T follicular helper cell (primary cell): Measurements from ENCODE around the gene AGPAT3.

Experiments used
- DNase-seq: peaks from one replicate; pipeline ENCODE4 v3.0.0-alpha.2; 2020; ENCODE audit warnings: low read depth

Gene AGPAT3

DNA sequence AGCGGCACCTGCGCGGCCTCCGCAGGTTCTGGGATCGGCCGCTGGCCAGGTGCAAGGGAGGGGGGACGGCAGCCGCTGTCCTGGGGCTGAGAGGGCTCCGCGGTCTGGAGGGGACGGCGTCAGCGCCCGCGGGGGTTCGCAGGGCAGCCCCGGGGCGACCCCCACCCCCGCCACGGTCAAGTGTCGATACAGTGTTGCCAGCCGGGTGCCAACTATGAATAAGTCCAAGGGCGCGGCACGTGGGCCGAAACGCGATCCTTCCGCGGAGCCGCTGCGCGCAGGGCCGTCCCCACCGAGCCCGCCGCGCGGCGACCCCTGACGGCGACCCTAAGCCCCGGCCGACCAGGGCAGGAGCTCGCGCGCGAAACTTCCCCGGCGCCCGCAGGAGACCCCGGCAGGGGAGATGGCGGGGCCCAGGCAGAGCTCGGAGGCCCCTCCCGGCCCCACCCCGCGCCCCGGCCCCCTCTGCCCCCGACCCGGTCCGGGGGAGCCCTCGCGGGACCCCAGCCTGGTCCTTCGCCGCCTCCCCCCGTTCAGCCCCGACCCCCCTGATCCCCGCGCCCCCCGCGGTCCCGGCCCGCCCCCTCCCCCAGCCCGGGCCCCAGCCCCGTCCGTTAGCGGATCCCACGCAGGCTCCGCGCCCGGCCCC lies 586 bp upstream of the AGPAT3 start:
- DNase-seq: no peak

DNA sequence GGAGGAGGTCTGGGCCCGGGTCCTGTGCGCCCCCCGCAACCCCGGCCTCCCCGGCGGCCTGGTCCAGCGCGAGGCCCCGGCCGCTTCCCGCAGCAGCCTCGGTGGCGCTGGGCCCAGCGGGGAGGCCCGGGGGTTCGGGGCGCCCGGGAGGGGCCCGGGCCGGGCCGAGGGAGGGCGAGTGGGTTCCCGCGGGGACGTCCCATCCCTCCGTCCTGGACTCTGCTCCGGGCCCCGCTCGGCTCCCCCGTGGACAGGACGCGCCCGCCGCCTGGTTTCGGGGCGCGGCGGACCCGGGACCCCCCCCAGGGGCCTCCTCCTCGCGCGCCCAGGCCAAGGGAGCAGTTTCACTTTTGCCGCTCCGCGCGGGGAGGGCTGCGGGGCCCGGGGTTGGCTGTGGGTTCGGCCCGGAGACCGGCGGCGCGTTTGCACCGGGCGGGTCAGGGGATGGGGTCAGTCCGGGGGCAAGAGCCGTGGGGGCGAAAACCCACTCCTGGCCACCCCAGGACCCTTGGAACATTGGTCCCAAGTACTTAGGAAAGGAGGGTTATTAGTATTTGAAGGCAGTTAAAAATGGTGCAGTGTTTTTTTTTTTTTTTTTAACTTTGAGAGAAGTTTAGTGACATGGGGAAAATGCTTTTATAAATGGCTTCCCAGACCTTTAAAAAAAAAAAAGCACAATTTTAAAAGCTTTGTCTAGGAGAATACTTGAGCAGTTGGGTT lies 677 bp downstream of the AGPAT3 start:
- DNase-seq: peak; percentile 34

DNA sequence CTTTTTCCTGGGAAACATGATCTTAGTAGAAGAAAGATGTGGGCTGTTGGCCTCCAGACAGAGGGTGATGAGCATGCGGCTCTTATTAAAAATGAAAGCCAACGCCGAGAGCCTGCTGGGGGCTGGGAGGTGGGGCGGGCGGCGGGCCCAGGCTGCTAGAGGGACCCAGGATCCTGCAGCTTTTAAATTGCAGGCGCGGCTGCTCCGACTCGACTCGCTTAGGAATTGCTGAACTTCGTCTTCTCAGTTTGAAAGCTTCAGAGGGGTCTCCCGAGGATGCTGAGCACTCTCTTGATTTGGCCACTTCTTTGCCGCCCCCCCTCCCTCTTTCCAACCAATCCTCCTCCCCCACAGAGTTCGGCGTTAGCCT lies 1.2 kb downstream of the AGPAT3 start:
- no peak for DNase-seq

DNA sequence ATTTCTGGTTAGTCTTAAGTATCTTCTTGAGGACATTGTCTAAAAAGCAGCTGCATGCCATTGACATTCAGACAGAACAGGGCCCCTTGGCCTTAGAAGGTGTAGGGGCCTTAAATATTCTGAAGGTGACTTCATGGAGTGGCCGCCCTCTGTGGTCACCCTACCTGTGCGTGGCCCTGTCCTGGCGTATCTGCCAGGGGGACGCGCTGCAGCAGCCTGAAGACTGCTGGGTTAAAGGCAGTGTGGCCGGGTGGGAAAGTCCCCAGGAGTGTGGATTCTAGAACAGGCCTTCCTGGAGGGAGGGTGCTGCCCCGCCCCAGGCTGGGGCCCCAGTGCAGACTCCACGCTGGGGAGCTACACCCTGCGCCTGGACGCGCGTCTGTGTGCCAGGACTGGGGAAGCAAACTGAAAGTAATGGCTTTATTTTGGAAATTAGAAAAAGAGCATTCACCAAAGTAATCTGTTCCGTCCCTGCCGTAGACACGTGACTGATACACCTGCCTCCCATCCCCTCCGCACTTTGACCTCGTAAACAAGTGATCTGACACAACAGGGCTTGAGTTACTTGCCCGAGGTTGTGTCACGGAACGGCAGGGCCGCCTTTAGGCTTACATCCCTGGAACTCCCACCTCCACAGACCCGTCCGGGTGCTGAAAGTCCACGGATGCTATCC lies 1.8 kb downstream of the AGPAT3 start:
- peak; percentile 43 for DNase-seq

DNA sequence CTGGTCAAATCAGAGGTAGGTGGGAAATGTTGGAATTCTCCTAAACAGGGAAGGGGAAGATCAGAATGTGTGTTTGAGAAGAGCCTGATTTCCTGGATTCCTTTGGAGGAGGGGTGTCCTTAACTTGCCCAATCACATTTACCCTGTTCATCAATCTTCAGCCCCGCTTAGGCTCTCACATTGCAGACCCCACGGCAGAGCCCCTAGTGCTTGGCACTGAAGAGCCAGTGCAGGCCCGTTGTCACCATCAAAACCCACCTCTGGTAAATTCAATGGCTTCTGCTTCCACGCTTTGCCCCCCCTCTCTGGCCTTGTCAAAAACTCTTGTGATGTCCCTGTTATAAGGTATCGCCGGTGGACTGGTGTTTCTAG lies 2.3 kb downstream of the AGPAT3 start:
- DNase-seq: no peak

DNA sequence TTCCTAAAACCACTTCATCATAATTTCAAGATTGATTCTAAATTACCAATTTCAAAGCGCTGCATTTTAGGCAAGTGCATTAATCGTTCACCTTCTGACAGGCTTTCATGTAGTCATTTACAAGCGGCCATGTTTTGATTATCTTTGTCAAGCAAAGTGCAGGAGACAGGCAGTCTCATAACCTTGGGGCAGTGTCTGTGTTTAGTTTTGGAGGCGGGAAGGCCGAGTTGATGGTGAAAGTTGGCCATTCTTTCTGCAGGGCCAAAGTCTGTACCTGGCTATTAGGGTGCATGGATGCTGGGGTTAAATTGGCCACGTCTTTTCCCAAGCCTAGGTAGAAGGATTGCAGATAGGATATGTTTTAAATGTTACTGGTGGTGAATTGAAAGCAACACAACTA lies 2.9 kb downstream of the AGPAT3 start:
- DNase-seq: no peak

DNA sequence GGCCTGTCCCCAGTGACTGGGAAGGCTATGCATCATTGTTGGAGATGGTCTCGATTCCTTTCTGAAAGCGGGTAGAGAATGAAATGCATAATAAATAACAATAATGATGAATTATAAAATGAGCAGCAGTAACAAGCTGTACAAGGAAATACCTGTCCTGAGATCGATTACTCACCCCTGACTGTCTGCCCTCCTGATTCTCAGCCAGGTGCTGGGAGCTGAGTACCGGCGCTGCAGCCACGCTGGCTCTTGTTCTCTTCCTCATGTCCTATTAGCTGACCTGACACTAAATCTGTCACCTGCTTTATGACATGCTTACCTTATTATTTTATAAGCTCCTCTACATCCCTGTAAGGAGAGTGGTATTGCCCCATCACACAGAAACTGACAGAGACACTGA lies 3.4 kb downstream of the AGPAT3 start:
- no peak for DNase-seq

DNA sequence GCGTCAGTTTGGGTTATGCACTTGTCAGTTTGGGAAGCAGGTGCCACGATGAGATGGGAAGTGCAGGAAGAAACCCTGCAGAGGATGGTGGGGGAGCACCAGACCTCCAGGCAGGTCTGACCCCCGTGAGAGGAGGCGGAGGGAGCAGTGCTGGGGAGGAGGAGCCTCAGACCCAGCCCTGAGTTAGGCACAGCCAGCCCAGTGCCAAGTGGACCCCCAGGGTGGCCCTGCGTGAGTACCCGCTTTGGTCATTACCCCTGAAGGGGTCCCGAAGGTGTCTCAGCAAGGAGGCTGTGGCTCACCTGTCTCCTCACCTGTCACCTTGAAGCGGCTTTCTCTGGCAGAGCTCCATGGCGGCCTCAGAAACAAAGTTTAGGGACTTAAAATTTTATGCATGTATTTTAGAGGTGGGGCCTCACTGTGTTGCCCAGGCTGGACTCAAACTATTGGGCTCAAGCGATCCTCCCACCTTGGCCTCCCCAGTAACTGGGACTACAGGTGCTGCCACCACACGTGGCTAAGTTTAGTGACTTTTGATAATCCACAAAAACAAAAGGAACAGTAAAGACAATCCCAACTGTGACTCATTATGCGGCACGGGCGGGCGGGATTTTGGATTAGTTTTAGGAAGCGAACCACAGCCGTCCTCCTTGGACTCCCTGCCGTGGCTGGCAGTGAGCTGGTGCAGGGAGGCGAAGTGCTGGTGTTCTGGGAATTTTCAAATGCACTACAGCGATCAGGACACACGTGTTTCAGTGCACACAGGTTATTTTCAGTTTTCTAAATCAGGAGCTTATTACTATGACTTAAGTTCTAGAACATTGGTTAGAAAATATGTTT lies 4.7 kb downstream of the AGPAT3 start:
- no peak for DNase-seq

DNA sequence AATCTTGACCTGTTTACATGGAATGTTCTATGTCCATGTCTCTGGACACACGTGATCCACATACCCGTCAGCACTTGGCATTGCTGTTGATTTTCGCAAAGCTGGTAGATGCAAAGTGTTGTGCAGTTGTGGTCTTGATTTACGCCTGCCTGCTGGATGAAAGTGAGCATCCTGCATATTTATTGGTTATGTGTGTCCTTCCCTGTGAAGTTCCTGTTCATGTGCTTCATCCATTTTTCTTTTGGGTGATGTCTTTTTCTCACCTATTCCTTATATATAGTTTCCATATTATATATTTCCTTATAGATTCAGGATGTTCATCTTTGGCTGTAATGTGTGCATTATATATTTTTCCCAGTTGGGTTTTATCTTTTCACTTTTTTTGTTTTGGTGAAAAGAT lies 6.5 kb downstream of the AGPAT3 start:
- no peak for DNase-seq

DNA sequence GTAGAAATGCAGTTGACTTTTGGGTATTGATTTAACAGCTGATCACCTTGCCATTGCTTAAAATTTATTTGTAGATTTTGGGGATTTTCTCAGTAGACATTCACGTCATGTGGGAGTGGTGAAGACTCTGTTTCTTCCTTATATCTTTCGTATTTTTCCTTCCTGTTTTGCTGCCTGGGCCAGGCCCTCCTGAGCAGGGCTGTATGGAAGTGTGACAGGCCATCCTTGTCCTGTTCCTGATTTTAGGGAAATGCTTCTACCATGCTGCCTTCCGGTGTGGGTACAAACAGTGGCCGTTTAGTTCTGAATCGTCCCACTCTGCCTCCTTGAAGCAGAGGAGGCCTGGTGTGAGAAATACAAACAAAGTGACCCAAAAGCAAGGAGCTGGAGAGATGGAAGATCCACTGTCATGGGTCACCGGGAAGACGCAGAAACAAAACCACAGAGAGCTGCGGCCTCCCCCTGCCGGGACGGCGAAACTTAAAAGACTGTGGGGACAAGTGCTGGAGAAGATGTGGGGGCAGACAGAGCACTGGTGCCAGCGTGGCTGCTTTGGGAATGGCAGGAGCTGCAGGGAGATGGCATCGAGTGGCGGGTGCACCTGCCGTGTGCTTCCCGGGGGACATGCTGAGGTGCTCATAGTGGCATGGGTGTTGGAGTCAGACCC lies 7.6 kb downstream of the AGPAT3 start:
- DNase-seq: no peak

DNA sequence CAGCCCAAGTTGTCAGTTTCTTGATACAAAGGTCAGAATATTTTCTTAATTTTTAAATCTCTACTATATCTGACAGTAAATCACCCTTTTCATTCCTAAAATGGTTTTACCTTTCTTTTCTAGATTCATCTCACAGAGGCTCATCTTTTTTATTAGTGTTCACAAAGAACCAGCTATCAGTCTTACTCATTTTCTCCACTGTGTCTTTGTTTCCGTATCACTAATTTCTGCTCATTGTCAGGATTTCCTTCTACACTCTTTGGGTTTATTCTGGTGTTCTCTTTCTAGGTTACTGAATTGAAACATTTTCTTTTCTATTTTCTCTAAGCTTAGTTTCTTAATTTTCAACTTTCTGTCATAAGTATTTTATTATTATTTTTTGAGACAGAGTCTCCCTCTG lies 8.7 kb downstream of the AGPAT3 start:
- no peak for DNase-seq

DNA sequence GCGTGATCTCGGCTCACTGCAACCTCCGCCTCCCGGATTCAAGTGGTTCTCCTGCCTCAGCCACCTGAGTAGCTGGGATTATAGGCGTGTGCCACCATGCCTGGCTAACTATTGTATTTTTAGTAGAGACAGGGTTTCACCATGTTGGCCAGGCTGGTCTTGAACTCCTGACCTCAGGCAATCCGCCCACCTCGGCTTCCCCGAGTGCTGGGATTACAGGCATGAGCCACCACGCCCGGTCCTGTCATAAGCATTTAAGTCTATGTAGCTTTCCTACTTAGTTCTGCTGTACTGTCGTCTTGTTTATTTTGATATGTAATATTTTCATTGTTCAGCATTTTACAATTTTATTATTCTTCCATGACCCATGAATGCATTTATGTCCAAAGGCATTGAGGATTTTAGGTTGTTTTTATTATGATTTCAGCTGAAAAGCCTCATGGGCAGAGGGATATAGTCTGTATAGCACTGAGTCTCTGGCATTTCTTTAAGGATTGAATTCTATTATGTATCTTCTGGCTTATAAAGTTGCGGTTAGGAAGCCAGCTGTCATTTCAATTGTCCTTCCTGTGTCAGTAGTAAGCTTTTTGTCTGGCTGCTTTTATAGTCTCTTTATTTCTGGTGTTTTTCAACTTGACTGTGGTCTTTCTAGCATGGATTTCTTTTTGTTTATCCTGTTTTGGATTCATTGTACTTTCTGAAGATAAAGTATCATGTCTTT lies 9.2 kb downstream of the AGPAT3 start:
- no peak for DNase-seq

DNA sequence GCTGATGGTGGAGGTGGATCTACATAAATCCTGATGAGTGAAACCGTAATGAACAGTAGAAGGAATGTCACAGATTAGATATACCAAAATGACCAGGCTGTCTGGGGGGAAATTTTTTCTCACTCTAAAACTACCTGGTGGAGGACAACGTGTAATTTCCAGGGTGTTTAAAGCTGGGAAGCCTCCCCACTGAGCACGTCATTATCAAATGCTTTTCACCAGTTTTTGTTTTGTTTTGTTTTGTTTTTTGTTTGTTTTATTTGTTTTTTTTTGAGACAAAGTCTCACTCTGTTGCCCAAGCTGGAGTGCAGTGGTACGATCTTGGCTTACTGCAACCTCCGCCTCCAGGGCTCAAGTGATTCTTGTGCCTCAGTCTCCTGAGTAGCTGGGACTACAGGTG lies 11.6 kb downstream of the AGPAT3 start:
- DNase-seq: no peak

DNA sequence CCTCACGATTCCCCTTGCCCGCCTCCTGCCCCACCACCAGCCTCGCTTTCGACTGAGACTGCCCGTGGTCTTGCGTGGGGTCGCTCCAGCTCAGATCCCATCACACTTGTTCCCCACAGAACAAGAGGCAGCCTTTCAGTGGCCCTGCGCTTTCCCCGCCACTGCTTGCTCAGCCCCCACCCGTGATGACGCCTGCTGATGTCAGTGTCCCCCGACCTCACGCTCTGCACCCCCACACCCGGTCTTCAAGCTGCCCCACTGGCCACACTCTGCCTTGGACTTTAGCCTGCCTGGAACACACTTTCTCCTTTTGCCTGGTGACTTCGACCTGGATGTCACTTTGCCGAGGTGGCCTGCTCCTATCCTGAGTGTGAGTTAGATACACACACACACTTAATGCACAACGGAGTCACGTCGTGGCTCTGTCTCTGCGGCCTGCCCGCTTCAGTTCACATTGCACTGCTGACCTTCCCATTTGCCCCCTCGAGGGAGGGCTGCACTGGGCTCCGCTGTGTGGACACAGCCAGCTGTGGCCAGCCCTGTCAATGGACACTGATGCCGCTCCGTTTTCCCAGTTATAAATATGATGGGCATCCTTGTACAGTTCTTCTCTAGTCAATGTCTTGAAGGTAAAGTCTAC lies 13.0 kb downstream of the AGPAT3 start:
- DNase-seq: no peak

DNA sequence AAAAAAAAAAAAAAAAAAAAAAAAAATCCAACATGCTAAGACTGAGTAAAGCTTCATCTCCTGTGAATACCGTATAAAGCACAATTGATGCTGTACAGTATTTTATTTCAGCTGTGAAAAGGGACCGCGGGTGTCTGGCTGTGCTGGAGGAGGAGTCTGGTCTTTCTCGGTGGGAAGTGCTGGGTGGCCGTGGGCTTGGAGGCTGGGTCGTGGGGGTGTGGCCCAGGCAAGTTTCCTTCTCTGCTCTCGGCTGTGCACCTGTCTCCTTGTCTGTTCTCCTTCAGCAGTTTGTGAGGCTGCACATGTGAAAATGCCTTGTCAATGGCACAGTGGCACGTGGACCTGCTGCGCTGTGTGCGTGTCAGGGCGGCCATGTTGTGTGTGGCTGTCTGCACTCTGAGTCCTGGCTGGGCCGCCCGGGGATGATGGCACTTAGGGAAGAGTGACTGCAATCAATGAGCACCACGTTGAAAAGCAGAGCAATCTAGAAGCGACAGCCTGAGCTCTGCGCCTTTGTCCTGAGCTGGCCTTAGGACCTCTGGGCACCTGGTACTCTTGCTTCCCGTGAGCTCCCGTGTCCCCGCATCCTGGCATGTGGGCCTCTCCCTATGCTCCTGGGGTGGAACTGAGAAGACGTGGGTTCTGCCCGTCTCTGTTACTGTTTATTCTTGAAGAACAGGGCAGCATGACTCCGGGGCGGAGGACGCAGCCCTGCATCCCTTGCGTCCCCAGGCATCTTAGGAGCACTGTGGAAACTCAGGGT lies 14.5 kb downstream of the AGPAT3 start:
- DNase-seq: no peak

DNA sequence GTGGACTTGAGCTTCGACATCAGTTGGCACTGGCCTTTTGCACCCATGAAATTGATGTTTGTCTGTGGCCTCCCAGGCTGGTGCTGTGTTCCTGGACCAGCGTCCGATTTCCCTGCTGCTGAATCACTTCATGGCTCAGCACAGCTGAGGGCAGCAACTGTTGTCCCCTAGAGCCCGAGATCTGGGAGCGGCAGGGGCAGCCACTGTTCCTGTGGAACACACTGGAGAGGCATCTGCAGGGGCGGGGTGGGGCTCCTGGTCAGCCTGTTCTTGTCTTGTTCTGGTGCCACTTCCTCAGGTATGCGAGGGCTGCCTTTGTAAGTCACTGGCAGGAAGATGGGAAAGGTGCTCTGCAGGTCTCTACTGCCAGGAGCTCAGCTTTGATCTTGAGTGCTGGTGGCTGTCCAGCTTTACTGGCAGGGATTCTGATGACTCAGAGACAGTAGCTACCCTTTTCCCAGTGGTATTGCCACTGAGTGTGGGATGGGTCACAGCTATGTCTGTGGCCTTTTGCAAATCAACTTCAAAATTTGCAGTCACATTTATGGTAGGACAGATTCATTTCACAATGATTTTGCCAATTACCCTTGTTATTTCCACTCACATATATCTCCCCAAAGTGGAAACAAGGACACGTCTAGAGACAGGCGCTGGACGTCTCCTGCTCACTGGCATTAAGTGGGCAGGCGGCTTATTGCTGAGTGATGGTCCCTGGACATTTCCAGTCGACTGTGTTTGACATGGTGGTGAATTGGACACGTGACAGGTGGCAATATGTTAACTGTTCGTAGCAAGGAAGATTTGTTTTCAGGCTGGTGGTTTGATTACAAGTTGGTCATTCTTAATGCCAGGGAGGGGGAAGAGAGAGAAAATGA lies 15.3 kb downstream of the AGPAT3 start:
- DNase-seq: no peak

DNA sequence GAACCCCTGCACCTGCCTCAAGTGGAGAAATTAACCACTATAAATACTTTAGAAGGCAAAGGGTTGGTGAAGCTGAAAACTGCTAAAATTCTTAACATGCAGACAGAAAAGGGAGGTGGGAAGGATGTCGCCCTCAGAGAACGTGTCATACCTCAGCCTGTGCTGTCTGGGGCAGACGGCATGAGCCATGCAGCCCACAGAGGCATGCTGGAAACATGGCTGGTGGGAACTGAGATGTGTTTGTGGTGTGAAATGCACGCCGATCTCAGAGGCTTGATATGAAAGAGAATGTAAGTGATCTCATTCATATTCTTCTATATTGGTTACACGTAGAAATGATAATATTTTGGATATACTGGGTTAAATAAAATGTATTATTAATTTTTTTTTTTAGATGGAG lies 16.3 kb downstream of the AGPAT3 start:
- no peak for DNase-seq

DNA sequence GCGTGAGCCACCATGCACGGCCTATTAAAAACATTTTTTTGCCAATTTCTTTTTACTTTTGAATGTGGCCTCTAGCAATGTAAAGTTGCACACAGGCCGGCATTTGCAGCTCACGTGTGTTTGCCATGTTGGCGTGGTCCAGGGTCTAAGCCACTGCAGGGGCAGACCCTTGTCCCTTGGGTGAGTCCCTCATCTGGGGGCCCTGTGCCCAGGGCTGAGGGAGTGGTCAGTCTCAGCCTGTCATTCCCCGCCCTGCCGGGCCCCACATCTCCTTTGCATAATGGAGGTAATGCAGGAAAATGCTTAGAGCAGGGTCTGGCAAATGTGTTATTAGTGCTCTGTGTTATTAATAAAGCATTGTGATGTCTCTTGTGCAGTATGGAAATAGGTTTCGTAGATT lies 16.9 kb downstream of the AGPAT3 start:
- no peak for DNase-seq

DNA sequence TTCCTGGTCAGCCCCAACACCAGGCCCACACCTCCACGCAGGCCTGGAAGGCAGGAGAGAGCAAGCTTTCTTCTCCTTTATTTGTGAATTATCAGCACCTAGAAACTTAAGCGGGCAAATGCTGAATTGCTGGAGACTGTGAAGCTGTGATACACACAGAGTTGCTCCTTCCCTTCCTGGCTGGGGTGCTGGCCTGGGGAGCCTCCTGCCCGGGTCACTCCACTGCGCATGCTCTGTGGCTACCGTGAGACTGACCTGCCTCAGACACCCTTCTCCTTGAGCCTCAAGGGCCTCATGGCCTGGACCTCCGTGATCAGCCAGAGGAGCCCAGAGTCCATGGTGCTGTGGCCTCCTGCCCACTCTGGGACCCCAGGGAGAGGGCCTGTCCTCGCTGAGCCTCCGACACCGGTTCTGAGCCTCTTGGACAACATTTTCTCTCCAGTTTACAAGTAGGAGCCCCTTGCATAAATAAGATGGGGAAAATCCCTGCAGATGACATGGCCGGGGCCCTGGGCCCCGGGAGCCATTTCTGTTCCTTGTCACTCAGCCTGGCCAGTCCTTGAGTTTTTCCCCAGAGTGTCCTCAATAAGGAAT lies 18.0 kb downstream of the AGPAT3 start:
- DNase-seq: no peak
